HEK293 (cell line): ENCODE measurements around the gene KDR.

Source experiments
- CTCF ChIA-PET: fragments of 350-600 bp; formaldehyde crosslinking; extraction: SDS; loops from one replicate; lab custom pipeline; 2021; ENCODE audit warnings: antibody characterized with exemption; lab: Yijun Ruan, JAX
- POLR2A ChIA-PET: fragments of 300-600 bp; formaldehyde crosslinking; extraction: SDS; loops from one replicate; lab custom pipeline; 2020; ENCODE audit warnings: antibody characterized with exemption, inconsistent platforms; lab: Yijun Ruan, JAX
- H3K27ac ChIP-seq: fragments of 200-500 bp; sonication (Bioruptor generic); 2 replicates; pipeline ENCODE4 v1.5.1; 2014; ENCODE audit warnings: low read depth, low read length, control low read depth, inconsistent platforms; ENCODE audit errors: extremely low read depth
- H3K36me3 ChIP-seq, 2 experiments: fragments of 200-500 bp in 1 of 2; sonication (Bioruptor generic) in 1 of 2; 1 replicate in 1 of 2; 2 replicates in 1 of 2; pipeline ENCODE4 v1.5.1; 2014 to 2017; ENCODE audit warnings: inconsistent platforms in 2 of 2, low read length in 2 of 2; ENCODE audit not compliant: control insufficient read depth in 2 of 2, insufficient read depth in 1 of 2
- H3K4me1 ChIP-seq: fragments of 200-500 bp; sonication (Bioruptor generic); 2 replicates; pipeline ENCODE4 v1.5.1; 2014; ENCODE audit warnings: mild to moderate bottlenecking, low read length, inconsistent platforms; ENCODE audit not compliant: control insufficient read depth, insufficient read depth
- H3K4me3 ChIP-seq: 2 replicates; pipeline ENCODE4 v1.5.1; 2011; ENCODE audit warnings: low read depth, mild to moderate bottlenecking, control low read depth, low read length, moderate library complexity
- H3K9me3 ChIP-seq: fragments of 200-500 bp; sonication (Bioruptor generic); 2 replicates; pipeline ENCODE4 v1.5.1; 2014; ENCODE audit warnings: low read depth, low read length, inconsistent platforms; ENCODE audit not compliant: control insufficient read depth, insufficient read depth
- GLIS1 ChIP-seq: fragments of 450-650 bp; formaldehyde crosslinking; IDR thresholded peaks from 2 replicates; pipeline ENCODE4 v1.5.1; 2016; ENCODE audit warnings: missing biosample characterization, missing genetic modification characterization
- HOXC10 ChIP-seq: sonication (generic); formaldehyde crosslinking; IDR thresholded peaks from 2 replicates; pipeline ENCODE4 v1.8.1; 2023; ENCODE audit warnings: mild to moderate bottlenecking, missing genetic modification reagents
- INSM2 ChIP-seq: fragments of 450-650 bp; formaldehyde crosslinking; IDR thresholded peaks from 2 replicates; pipeline ENCODE4 v1.5.1; 2016; ENCODE audit warnings: missing biosample characterization, missing genetic modification characterization
- PRDM2 ChIP-seq: fragments of 450-650 bp; formaldehyde crosslinking; IDR thresholded peaks from 2 replicates; pipeline ENCODE4 v1.5.1; 2016; ENCODE audit warnings: missing biosample characterization, missing genetic modification characterization, borderline replicate concordance
- WT1 ChIP-seq: fragments of 450-650 bp; formaldehyde crosslinking; IDR thresholded peaks from 2 replicates; pipeline ENCODE4 v1.5.1; 2016; ENCODE audit warnings: missing biosample characterization, missing genetic modification characterization
- YY2 ChIP-seq: fragments of 450-650 bp; formaldehyde crosslinking; IDR thresholded peaks from 2 replicates; pipeline ENCODE4 v1.5.1; 2016; ENCODE audit warnings: missing biosample characterization, missing genetic modification characterization
- ZEB2 ChIP-seq: fragments of 450-650 bp; formaldehyde crosslinking; IDR thresholded peaks from 2 replicates; pipeline ENCODE4 v1.5.1; 2016; ENCODE audit warnings: missing biosample characterization, missing genetic modification characterization
- ZNF175 ChIP-seq: fragments of 450-650 bp; formaldehyde crosslinking; IDR thresholded peaks from 2 replicates; pipeline ENCODE4 v1.5.1; 2016; ENCODE audit warnings: missing biosample characterization, missing genetic modification characterization
- ZNF202 ChIP-seq: fragments of 450-650 bp; formaldehyde crosslinking; IDR thresholded peaks from 2 replicates; pipeline ENCODE4 v1.5.1; 2016; ENCODE audit warnings: missing biosample characterization, missing genetic modification characterization, borderline replicate concordance
- ZNF211 ChIP-seq: fragments of 450-650 bp; formaldehyde crosslinking; IDR thresholded peaks from 2 replicates; pipeline ENCODE4 v1.5.1; 2016; ENCODE audit warnings: low read depth, missing biosample characterization, missing genetic modification characterization
- ZNF214 ChIP-seq: fragments of 450-650 bp; formaldehyde crosslinking; IDR thresholded peaks from 2 replicates; pipeline ENCODE4 v1.5.1; 2017; ENCODE audit warnings: missing biosample characterization, mild to moderate bottlenecking, missing genetic modification characterization, borderline replicate concordance
- ZNF223 ChIP-seq: fragments of 450-650 bp; formaldehyde crosslinking; IDR thresholded peaks from 2 replicates; pipeline ENCODE4 v1.5.1; 2016; ENCODE audit warnings: missing biosample characterization, missing genetic modification characterization
- ZNF266 ChIP-seq: fragments of 450-650 bp; formaldehyde crosslinking; IDR thresholded peaks from 2 replicates; pipeline ENCODE4 v1.5.1; 2016; ENCODE audit warnings: missing biosample characterization, missing genetic modification characterization, low read depth
- ZNF274 ChIP-seq, 2 experiments: fragments of 200-500 bp in 1 of 2; fragments of 450-650 bp in 1 of 2; sonication (Bioruptor generic) in 1 of 2; formaldehyde crosslinking in 1 of 2; IDR thresholded peaks; 2 replicates each; pipeline versions ENCODE4 v1.5.1 to v1.6.1; 2014 to 2016; ENCODE audit warnings: borderline replicate concordance in 1 of 2, inconsistent platforms in 1 of 2, low read length in 1 of 2, missing biosample characterization in 1 of 2, missing genetic modification characterization in 1 of 2
- ZNF366 ChIP-seq: fragments of 450-650 bp; formaldehyde crosslinking; conservative IDR thresholded peaks from 2 replicates; pipeline ENCODE4 v1.5.1; 2016; ENCODE audit warnings: missing biosample characterization, missing genetic modification characterization
- ZNF391 ChIP-seq: fragments of 450-650 bp; formaldehyde crosslinking; IDR thresholded peaks from 2 replicates; pipeline ENCODE4 v1.5.1; 2016; ENCODE audit warnings: low read depth, missing biosample characterization, missing genetic modification characterization, borderline replicate concordance
- ZNF416 ChIP-seq: fragments of 450-650 bp; formaldehyde crosslinking; IDR thresholded peaks from 2 replicates; pipeline ENCODE4 v1.5.1; 2016; ENCODE audit warnings: missing biosample characterization, missing genetic modification characterization
- ZNF433 ChIP-seq: fragments of 450-650 bp; formaldehyde crosslinking; IDR thresholded peaks from 2 replicates; pipeline ENCODE4 v1.5.1; 2016; ENCODE audit warnings: missing biosample characterization, missing genetic modification characterization, low read depth
- ZNF48 ChIP-seq: fragments of 450-650 bp; formaldehyde crosslinking; IDR thresholded peaks from 2 replicates; pipeline ENCODE4 v1.5.1; 2016; ENCODE audit warnings: missing biosample characterization, missing genetic modification characterization
- ZNF544 ChIP-seq: fragments of 450-650 bp; formaldehyde crosslinking; IDR thresholded peaks from 2 replicates; pipeline ENCODE4 v1.5.0; 2017; ENCODE audit warnings: missing biosample characterization, missing genetic modification characterization
- ZNF560 ChIP-seq: fragments of 450-650 bp; formaldehyde crosslinking; IDR thresholded peaks from 2 replicates; pipeline ENCODE4 v1.5.1; 2017; ENCODE audit warnings: missing biosample characterization, missing genetic modification characterization, borderline replicate concordance
- ZNF664 ChIP-seq: fragments of 450-650 bp; formaldehyde crosslinking; IDR thresholded peaks from 2 replicates; pipeline ENCODE4 v1.5.1; 2016; ENCODE audit warnings: missing biosample characterization, missing genetic modification characterization
- ZNF692 ChIP-seq: fragments of 450-650 bp; formaldehyde crosslinking; IDR thresholded peaks from 2 replicates; pipeline ENCODE4 v1.5.1; 2016; ENCODE audit warnings: missing biosample characterization, missing genetic modification characterization
- ZNF707 ChIP-seq: fragments of 450-650 bp; formaldehyde crosslinking; IDR thresholded peaks from 2 replicates; pipeline ENCODE4 v1.5.1; 2016; ENCODE audit warnings: missing biosample characterization, missing genetic modification characterization
- ZNF792 ChIP-seq: fragments of 450-650 bp; formaldehyde crosslinking; IDR thresholded peaks from 2 replicates; pipeline ENCODE4 v1.5.1; 2016; ENCODE audit warnings: missing biosample characterization, missing genetic modification characterization

Gene KDR

GRCh38 chr4:55136634-55137033, 11.2 kb upstream of the KDR start:
- CTCF ChIA-PET, result interaction anchor here (0.6 kb wide), 1 partner anchor 771 kb away, joined by 3 read pairs; no protein-coding TSS in a partner anchor
- Histone ChIP-seq H3K9me3 (no peaks in the 10 kb centered on the region), H3K36me3 (no peaks in the 10 kb centered on the region), H3K4me1 (no peaks in the 10 kb centered on the region), H3K27ac (no peak overlapping the region), H3K4me3 (no peak overlapping the region)
- POLR2A ChIA-PET, result no interaction called here
- no peak for TF ChIP-seq ZNF366 (tag by site-specific recombination)
- TF ChIP-seq YY2 (tag by site-specific recombination), result no peak
- no peak for TF ChIP-seq GLIS1
- TF ChIP-seq ZNF560 (tag by site-specific recombination), result no peak
- TF ChIP-seq INSM2 (tag by site-specific recombination), result no peak
- TF ChIP-seq ZNF175 (tag by site-specific recombination), result no peak
- no peak for TF ChIP-seq WT1 (tag by site-specific recombination)
- no peak for TF ChIP-seq ZNF433 (tag by site-specific recombination)
- TF ChIP-seq ZEB2 (tag by site-specific recombination), result no peak
- no peak for TF ChIP-seq ZNF202
- no peak for TF ChIP-seq ZNF214 (tag by site-specific recombination)
- TF ChIP-seq ZNF391, result no peak
- TF ChIP-seq ZNF223 (tag by site-specific recombination), result no peak

GRCh38 chr4:55133951-55134350, 8.6 kb upstream of the KDR start:
- POLR2A ChIA-PET, result no interaction called here
- no peaks in the 10 kb centered on the region for H3K9me3 ChIP-seq
- CTCF ChIA-PET, result interaction anchor here (0.5 kb wide), 1 partner anchor 493 kb away, joined by 3 read pairs; no protein-coding TSS in a partner anchor
- TF ChIP-seq ZNF544 (tag by site-specific recombination), result no peak
- TF ChIP-seq ZNF692 (tag by site-specific recombination), result no peak
- no peak for TF ChIP-seq ZNF664
- TF ChIP-seq ZNF792 (tag by site-specific recombination), result no peak
- no peak for TF ChIP-seq ZNF707 (tag by site-specific recombination)
- no peak for TF ChIP-seq ZNF266
- H3K36me3 ChIP-seq, result no peaks in the 10 kb centered on the region
- H3K27ac ChIP-seq, result no peak overlapping the region
- H3K4me1 ChIP-seq, result no peaks in the 10 kb centered on the region
- H3K4me3 ChIP-seq, result no peak overlapping the region

GRCh38 chr4:55132775-55133174, 7.4 kb upstream of the KDR start:
- H3K27ac ChIP-seq, result no peak overlapping the region
- no peaks in the 10 kb centered on the region for H3K36me3 ChIP-seq
- H3K9me3 ChIP-seq, result no peaks in the 10 kb centered on the region
- POLR2A ChIA-PET, result interaction anchor here (0.7 kb wide), 1 partner anchor 581 kb away, joined by 3 read pairs; no protein-coding TSS in a partner anchor
- no peaks in the 10 kb centered on the region for H3K4me1 ChIP-seq
- TF ChIP-seq ZNF274 (IDR thresholded peaks at IDR 0.05; ENCODE audit: low read length) (no peak), ZNF274 (tag by site-specific recombination; IDR thresholded peaks at IDR 0.05; ENCODE audit: borderline replicate concordance) (no peak), PRDM2 (no peak), ZNF48 (tag by site-specific recombination) (no peak), HOXC10 (CRISPR knock-in tag) (no peak), ZNF211 (tag by site-specific recombination) (no peak), ZNF175 (tag by site-specific recombination) (no peak), ZNF416 (tag by site-specific recombination) (no peak)
- no peak overlapping the region for H3K4me3 ChIP-seq
- CTCF ChIA-PET, result interaction anchor here (0.6 kb wide), 1 partner anchor 213 kb away, joined by 3 read pairs; the partner anchor contains the start of gene SRD5A3
